HFF-Myc (cell line): ENCODE data around the gene SPEN.

Experiments
- DNase-seq: peaks from one replicate; pipeline ENCODE4 v3.0.0-alpha.2; 2011; ENCODE audit warnings: low read depth; ENCODE audit errors: extremely low read depth
- H3K4me3 ChIP-seq: replicated peaks from 2 replicates; pipeline ENCODE4 v1.5.1; 2011; ENCODE audit warnings: low read depth, mild to moderate bottlenecking, control low read depth, low read length
- TF ChIP-seq, protein P1 (sequence below): IDR thresholded peaks from 2 replicates; pipeline ENCODE4 v1.5.1; 2012; ENCODE audit warnings: mild to moderate bottlenecking, low read depth, low read length, control low read depth; ENCODE audit errors: missing control alignments

The SPEN gene

GRCh38 chr1:15852036-15852827, 4.7 kb downstream of the SPEN start:
- TF ChIP-seq, protein P1, sequence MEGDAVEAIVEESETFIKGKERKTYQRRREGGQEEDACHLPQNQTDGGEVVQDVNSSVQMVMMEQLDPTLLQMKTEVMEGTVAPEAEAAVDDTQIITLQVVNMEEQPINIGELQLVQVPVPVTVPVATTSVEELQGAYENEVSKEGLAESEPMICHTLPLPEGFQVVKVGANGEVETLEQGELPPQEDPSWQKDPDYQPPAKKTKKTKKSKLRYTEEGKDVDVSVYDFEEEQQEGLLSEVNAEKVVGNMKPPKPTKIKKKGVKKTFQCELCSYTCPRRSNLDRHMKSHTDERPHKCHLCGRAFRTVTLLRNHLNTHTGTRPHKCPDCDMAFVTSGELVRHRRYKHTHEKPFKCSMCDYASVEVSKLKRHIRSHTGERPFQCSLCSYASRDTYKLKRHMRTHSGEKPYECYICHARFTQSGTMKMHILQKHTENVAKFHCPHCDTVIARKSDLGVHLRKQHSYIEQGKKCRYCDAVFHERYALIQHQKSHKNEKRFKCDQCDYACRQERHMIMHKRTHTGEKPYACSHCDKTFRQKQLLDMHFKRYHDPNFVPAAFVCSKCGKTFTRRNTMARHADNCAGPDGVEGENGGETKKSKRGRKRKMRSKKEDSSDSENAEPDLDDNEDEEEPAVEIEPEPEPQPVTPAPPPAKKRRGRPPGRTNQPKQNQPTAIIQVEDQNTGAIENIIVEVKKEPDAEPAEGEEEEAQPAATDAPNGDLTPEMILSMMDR, result no peak
- H3K4me3 ChIP-seq, result no peak overlapping the region
- DNase-seq, result no peak

DNA sequence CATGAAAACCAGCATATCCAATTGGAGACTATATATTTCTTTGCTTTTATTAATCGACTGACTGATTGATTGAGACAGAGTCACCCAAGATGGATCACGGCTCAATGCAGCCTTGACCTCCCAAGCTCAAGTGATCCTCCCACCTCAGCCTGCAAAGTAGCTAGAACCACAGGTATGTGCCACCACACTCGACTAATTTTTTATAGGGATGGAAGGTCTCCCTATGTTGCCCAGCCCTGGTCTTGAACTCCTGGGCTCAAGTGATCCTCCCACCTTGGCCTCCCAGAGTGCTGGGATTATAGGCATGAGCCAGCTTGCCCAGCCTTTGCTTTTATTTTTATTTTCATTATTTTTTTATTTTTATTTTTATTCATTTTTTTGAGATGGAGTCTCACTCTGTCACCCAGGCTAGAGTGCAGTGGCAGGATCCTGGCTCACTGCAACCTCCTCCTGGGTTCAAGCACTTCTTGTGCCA, 5.4 kb downstream of the SPEN start:
- TF ChIP-seq, protein P1, result no peak
- no peak overlapping the region for H3K4me3 ChIP-seq
- no peak for DNase-seq

GRCh38 chr1:15856888-15857287, 9.4 kb downstream of the SPEN start:
- no peak for DNase-seq
- no peak overlapping the region for H3K4me3 ChIP-seq
- TF ChIP-seq, protein P1, result no peak

DNA sequence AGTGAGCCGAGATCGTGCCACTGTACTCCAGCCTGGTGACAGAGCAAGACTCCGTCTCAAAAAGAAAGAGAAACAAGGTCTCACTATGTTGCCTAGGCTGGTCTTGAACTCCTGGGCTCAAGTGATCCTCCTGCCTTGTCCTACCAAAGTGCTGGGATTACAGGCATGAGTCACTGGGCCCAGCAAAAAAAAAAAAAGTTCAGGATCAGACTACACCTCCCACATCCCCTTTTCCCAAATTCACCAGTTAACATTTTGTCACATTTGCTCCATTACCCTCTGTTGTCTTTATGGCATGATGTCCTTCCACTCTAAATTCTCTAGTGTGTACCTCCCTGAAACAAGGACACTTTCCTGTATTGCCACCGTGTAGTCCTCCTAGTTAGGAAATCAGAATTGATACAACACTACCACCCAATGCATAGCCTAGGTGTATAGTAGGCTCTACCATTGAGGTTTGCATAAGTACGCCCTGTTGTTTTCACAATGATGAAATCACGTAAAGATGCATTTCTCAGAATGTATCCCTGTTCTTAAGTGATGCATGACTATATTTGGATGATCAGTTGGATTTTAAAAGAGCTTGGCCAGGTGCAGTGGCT, 10.7 kb downstream of the SPEN start:
- no peak overlapping the region for H3K4me3 ChIP-seq
- TF ChIP-seq, protein P1, result no peak
- DNase-seq, result no peak

DNA sequence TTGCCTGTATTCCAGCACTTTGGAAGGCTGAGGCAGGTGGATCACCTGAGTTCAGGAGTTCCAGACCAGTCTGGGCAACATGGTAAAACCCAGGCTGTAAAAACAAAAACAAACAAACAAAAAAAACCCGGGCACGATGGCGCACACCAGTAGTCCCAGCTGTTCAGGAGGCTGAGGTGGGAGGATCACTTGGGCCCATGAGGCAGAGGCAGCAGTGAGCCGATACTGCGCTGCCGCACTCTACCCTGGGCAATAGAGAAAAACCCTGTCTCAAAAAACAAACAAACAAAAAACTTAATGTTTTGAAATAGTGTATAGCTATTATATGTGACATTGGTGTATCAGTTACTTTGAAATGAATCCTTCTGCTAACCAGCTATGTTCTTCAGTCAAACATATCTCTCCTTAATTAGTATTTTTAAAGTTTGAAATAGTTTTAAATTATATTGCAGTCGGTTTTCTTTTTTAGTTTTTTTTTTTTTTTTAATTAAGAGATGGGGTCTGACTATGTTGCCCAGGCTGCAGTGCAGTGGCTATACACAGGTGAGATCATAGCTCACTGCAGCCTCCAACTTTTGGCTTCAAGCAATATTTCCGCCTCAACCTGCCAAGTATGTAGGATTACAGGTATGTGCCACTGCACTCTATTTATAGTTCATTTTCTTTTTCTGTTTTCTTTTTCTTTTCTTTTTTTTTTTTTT, 11.3 kb downstream of the SPEN start:
- no peak overlapping the region for H3K4me3 ChIP-seq
- DNase-seq, result no peak
- TF ChIP-seq, protein P1, result no peak

DNA sequence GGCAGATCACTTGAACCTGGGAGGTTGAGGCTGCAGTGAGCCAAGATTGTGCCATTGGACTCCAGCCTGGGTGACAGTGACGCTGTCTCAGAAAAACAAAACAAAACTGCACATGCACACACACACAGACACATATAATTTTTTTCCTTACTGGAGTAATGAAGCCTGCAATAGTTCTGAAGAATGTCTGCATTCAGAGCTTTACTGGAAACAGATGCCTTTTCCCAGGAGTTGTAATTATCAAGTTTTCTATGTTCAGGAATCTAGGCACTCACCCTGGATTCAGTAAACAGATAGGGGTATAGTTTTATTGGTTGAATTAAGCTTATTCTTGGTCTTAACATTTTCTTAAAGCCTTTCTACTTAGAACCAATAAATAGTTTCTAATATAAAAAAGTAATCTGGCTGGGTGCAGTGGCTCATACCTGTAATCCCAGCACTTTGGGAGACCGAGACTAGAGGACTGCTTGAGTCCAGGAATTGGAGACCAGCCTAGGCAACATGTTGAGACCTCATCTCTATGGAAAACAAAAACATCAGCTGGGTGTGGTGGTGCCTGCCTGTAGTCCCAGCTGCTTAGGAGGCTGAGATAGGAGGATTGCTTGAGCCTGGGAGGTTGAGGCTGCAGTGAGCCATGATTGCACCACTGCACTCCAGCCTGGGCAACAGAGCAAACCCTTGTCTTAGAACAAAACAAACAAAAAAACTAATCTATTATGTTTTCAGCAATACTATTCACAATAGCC, 15.8 kb downstream of the SPEN start:
- DNase-seq, result no peak
- H3K4me3 ChIP-seq, result no peak overlapping the region
- TF ChIP-seq, protein P1, result no peak
